Smooth muscle cell (in vitro differentiated cells): Measurements from ENCODE around the gene IQCM. TPM values are rescaled to one million over a fixed set of nuclear protein-coding genes. Genes with fewer than 3 reads are reported as not detected.

Experiments
- DNase-seq: peaks from one replicate; lab custom pipeline; 2025; ENCODE audit not compliant: unreplicated experiment; lab: John Stamatoyannopoulos, UW
- H2AFZ ChIP-seq: fragments of 200-600 bp; sonication (generic); 2 replicates; pipeline ENCODE4 v1.6.0; 2016; ENCODE audit warnings: antibody characterized with exemption, low read depth, mild to moderate bottlenecking
- H3F3A ChIP-seq: fragments of 200-600 bp; sonication (generic); 2 replicates; pipeline ENCODE4 v1.6.0; 2017; ENCODE audit warnings: antibody characterized with exemption, low read depth
- H3K27ac ChIP-seq: fragments of 200-600 bp; sonication (generic); 2 replicates; pipeline ENCODE4 v1.5.1; 2016; ENCODE audit warnings: low read depth, mild to moderate bottlenecking
- H3K27me3 ChIP-seq: fragments of 200-600 bp; sonication (generic); 2 replicates; pipeline ENCODE4 v1.6.1; 2016; ENCODE audit warnings: low read depth, mild to moderate bottlenecking
- H3K36me3 ChIP-seq: fragments of 200-600 bp; sonication (generic); 2 replicates; pipeline ENCODE4 v1.5.1; 2016; ENCODE audit warnings: low read depth
- H3K4me1 ChIP-seq: fragments of 200-600 bp; sonication (generic); 2 replicates; pipeline ENCODE4 v1.5.1; 2016; ENCODE audit warnings: low read depth
- H3K4me2 ChIP-seq: fragments of 200-600 bp; sonication (generic); 2 replicates; pipeline ENCODE4 v1.6.0; 2016; ENCODE audit warnings: mild to moderate bottlenecking
- H3K4me3 ChIP-seq: fragments of 200-600 bp; sonication (generic); 2 replicates; pipeline ENCODE4 v1.5.1; 2016; ENCODE audit warnings: mild to moderate bottlenecking
- H3K79me2 ChIP-seq: fragments of 200-600 bp; sonication (generic); 2 replicates; pipeline ENCODE4 v1.6.0; 2016; ENCODE audit warnings: low read depth, mild to moderate bottlenecking
- H3K9ac ChIP-seq: fragments of 200-600 bp; sonication (generic); 2 replicates; pipeline ENCODE4 v1.6.0; 2016; ENCODE audit warnings: low read depth
- H3K9me3 ChIP-seq: fragments of 200-600 bp; sonication (generic); replicated peaks from 2 replicates; pipeline ENCODE4 v1.5.1; 2016; ENCODE audit warnings: low read depth
- H4K20me1 ChIP-seq: fragments of 200-600 bp; sonication (generic); 2 replicates; pipeline ENCODE4 v1.6.0; 2016; ENCODE audit warnings: low read depth
- CTCF ChIP-seq: fragments of 200-600 bp; sonication (generic); IDR thresholded peaks from 2 replicates; pipeline ENCODE4 v1.5.1; 2017; ENCODE audit warnings: borderline replicate concordance, mild to moderate bottlenecking, antibody characterized with exemption; ENCODE audit not compliant: insufficient read depth, poor library complexity, severe bottlenecking
- WGBS: methylation state at CpG from one replicate; pipeline ENCODE4 v1.1.7; 2016; ENCODE audit warnings: low lambda C conversion rate; 5-methylcytosine and 5-hydroxymethylcytosine counted together
- polyA plus RNA-seq: library from polyadenylated mRNA; unstranded; fragments of >200 nt; fragmentation: Nextera tagmentation; extraction: Ambion mirVana; gene quantifications from 2 replicates; pipeline ENCODE4 v1.2.1, GENCODE V29; 2016
- total RNA-seq: library from RNA; depleted of rRNA; stranded (reverse); fragments of >200 nt; gene quantifications from 2 replicates; pipeline ENCODE4 v1.2.3, GENCODE V29; 2014

Gene IQCM
- total and polyA plus RNA-seq, 2 experiments from 2014 or later: not detected

- WGBS: 91% methylated on average over 3 of the region's 3 CpGs
- Histone ChIP-seq H2AFZ (no peak overlapping the region), H3K27me3 (no peaks in the 10 kb centered on the region)
Measured at GRCh38 chr4:149398993-149399392, 416.6 kb downstream of the IQCM start.

GRCh38 chr4:149370785-149371420 is 444.7 kb downstream of the IQCM start:
- Histone ChIP-seq H4K20me1 (no peaks in the 10 kb centered on the region), H3K9ac (no peak overlapping the region), H3K9me3 (no peaks in the 10 kb centered on the region), H3K36me3 (no peaks in the 10 kb centered on the region), H3K4me3 (no peak overlapping the region), H3K27ac (no peak overlapping the region), H3K4me1 (no peaks in the 10 kb centered on the region), H2AFZ (no peak overlapping the region), H3K27me3 (peaks cover 9% of the 10 kb centered on the region), H3K4me2 (no peak overlapping the region), H3K79me2 (no peaks in the 10 kb centered on the region), H3F3A (no peaks in the 10 kb centered on the region)
- WGBS: 37% methylated on average over 4 of the region's 4 CpGs
- TF ChIP-seq CTCF: peak; percentile 44
- no peak for DNase-seq

More at GRCh38 chr4:149398993-149399392, 416.6 kb downstream of the IQCM start:
- no peak for DNase-seq
- H3K36me3 ChIP-seq: no peaks in the 10 kb centered on the region
- no peak overlapping the region for H3K27ac ChIP-seq
- H3K9ac ChIP-seq: no peak overlapping the region
- H3K4me1 ChIP-seq: no peaks in the 10 kb centered on the region
- no peaks in the 10 kb centered on the region for H4K20me1 ChIP-seq
- no peak overlapping the region for H3K4me3 ChIP-seq
- H3K79me2 ChIP-seq: no peaks in the 10 kb centered on the region
- TF ChIP-seq CTCF: no peak
- H3K9me3 ChIP-seq: no peaks in the 10 kb centered on the region
- no peaks in the 10 kb centered on the region for H3F3A ChIP-seq
- no peak overlapping the region for H3K4me2 ChIP-seq

GRCh38 chr4:149370002-149370401 is 445.6 kb downstream of the IQCM start:
- no peaks in the 10 kb centered on the region for H3K9me3 ChIP-seq
- 61% methylated on average over 3 of the region's 3 CpGs for WGBS
- H3K4me3 ChIP-seq: no peak overlapping the region
- no peak for DNase-seq
- H3K36me3 ChIP-seq: no peaks in the 10 kb centered on the region
- no peak overlapping the region for H3K9ac ChIP-seq
- peaks cover 14% of the 10 kb centered on the region for H3K27me3 ChIP-seq
- TF ChIP-seq CTCF: no peak
- no peak overlapping the region for H3K27ac ChIP-seq
- no peaks in the 10 kb centered on the region for H4K20me1 ChIP-seq
- H3K79me2 ChIP-seq: no peaks in the 10 kb centered on the region
- no peak overlapping the region for H2AFZ ChIP-seq
- H3K4me1 ChIP-seq: no peaks in the 10 kb centered on the region
- H3K4me2 ChIP-seq: no peak overlapping the region
- no peaks in the 10 kb centered on the region for H3F3A ChIP-seq

- Histone ChIP-seq H3K36me3 (no peaks in the 10 kb centered on the region), H3K27me3 (no peaks in the 10 kb centered on the region), H3K9ac (no peak overlapping the region), H4K20me1 (no peaks in the 10 kb centered on the region), H3K4me2 (no peak overlapping the region), H3F3A (no peaks in the 10 kb centered on the region), H3K4me3 (no peak overlapping the region), H3K4me1 (no peaks in the 10 kb centered on the region), H3K79me2 (no peaks in the 10 kb centered on the region), H3K9me3 (no peaks in the 10 kb centered on the region), H2AFZ (no peak overlapping the region), H3K27ac (no peak overlapping the region)
- 80% methylated on average over 3 of the region's 3 CpGs for WGBS
- no peak for TF ChIP-seq CTCF
- DNase-seq: no peak
Measured at GRCh38 chr4:149353241-149353640, 462.4 kb downstream of the IQCM start.
